HG03575 (cell line): ENCODE measurements around the gene SPIRE2.
"Not testable (repeated sequence)": the region's sequence is repeated elsewhere in the genome, so short reads cannot be mapped to it uniquely, and the experiment has no call there.

Source experiments
- ATAC-seq: cut with Tn5 transposase; IDR thresholded peaks from one replicate; pipeline ENCODE4 v1.9.1; 2021; ENCODE audit not compliant: unreplicated experiment, insufficient number of reproducible peaks, low FRiP score; ENCODE audit errors: extremely low read depth

The SPIRE2 gene

GRCh38 chr16:89828199-89828869 lies at the start of gene SPIRE2:
SPIRE2 (plus strand) TSS chr16:89828475; CDS start chr16:89828551, 76 bp downstream.
- no peak for ATAC-seq

- no peak for ATAC-seq
These were observed 48.9 kb upstream of the SPIRE2 start for GRCh38 chr16:89779231-89779908.

GRCh38 chr16:89779909-89780305 lies 48.4 kb upstream of the SPIRE2 start:
- ATAC-seq, result no peak

- no peak for ATAC-seq
These were observed 45.8 kb upstream of the SPIRE2 start for GRCh38 chr16:89782489-89782888.

GRCh38 chr16:89783952-89784351 lies 44.3 kb upstream of the SPIRE2 start:
- not testable (repeated sequence) for ATAC-seq

- ATAC-seq, result no peak
These were observed 43.9 kb upstream of the SPIRE2 start for GRCh38 chr16:89784406-89784805.

- ATAC-seq, result no peak
These were observed 42.6 kb upstream of the SPIRE2 start for GRCh38 chr16:89785523-89786155.

- no peak for ATAC-seq
These were observed 41.6 kb upstream of the SPIRE2 start for GRCh38 chr16:89786474-89787364.

- ATAC-seq, result no peak
These were observed 40.9 kb upstream of the SPIRE2 start for GRCh38 chr16:89787365-89787805.

GRCh38 chr16:89791278-89791995 lies 36.8 kb upstream of the SPIRE2 start:
- ATAC-seq, result no peak

- not testable (repeated sequence) for ATAC-seq
These were observed 35.2 kb upstream of the SPIRE2 start for GRCh38 chr16:89793092-89793491.

GRCh38 chr16:89793955-89794354 lies 34.3 kb upstream of the SPIRE2 start:
- no peak for ATAC-seq

- no peak for ATAC-seq
These were observed 32.6 kb upstream of the SPIRE2 start for GRCh38 chr16:89795676-89796075.

GRCh38 chr16:89796104-89796503 lies 32.2 kb upstream of the SPIRE2 start:
- no peak for ATAC-seq

GRCh38 chr16:89798126-89798525 lies 30.1 kb upstream of the SPIRE2 start:
- no peak for ATAC-seq

- no peak for ATAC-seq
These were observed 29.4 kb upstream of the SPIRE2 start for GRCh38 chr16:89798832-89799370.

GRCh38 chr16:89801800-89802199 lies 26.5 kb upstream of the SPIRE2 start:
- no peak for ATAC-seq

- ATAC-seq, result no peak
These were observed 23.0 kb upstream of the SPIRE2 start for GRCh38 chr16:89805136-89805905.
